Measurements from ENCODE around the gene HHIP.

Gene HHIP

GRCh38 chr4:144627663-144628076 lies 18.3 kb upstream of the HHIP start:
- no peak for DNase-seq (ENCODE audit: low read depth)
- no peak overlapping the region for H3K4me3 ChIP-seq (ENCODE audit: low read depth, low read length)
- TF ChIP-seq, protein P1, sequence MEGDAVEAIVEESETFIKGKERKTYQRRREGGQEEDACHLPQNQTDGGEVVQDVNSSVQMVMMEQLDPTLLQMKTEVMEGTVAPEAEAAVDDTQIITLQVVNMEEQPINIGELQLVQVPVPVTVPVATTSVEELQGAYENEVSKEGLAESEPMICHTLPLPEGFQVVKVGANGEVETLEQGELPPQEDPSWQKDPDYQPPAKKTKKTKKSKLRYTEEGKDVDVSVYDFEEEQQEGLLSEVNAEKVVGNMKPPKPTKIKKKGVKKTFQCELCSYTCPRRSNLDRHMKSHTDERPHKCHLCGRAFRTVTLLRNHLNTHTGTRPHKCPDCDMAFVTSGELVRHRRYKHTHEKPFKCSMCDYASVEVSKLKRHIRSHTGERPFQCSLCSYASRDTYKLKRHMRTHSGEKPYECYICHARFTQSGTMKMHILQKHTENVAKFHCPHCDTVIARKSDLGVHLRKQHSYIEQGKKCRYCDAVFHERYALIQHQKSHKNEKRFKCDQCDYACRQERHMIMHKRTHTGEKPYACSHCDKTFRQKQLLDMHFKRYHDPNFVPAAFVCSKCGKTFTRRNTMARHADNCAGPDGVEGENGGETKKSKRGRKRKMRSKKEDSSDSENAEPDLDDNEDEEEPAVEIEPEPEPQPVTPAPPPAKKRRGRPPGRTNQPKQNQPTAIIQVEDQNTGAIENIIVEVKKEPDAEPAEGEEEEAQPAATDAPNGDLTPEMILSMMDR (IDR thresholded peaks at IDR 0.05; ENCODE audit: control insufficient read depth, extremely low read depth, insufficient read depth): no peak

DNA sequence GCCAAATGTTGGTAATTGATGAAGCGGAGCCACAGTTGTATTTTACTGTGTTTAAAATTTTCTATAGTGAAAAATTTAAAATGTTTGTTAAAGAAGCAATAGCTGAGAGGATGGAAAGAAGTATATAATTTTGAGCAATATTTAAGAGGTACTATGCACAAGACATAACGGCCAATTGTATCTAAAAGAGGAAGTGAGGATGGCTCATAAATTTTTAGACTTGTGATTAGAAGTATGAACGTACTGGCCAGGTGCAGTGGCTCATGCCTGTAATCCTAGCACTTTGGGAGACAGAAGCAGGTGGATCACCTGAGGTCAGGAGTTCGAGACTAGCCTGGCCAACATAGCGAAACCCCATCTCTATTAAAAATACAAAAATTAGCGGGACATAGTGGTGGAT lies 12.7 kb upstream of the HHIP start:
- no peak overlapping the region for H3K4me3 ChIP-seq (ENCODE audit: low read depth, low read length)
- no peak for DNase-seq (ENCODE audit: low read depth)
- TF ChIP-seq, protein P1 (IDR thresholded peaks at IDR 0.05; ENCODE audit: control insufficient read depth, extremely low read depth, insufficient read depth): no peak

- no peak overlapping the region for H3K4me3 ChIP-seq (ENCODE audit: low read depth, low read length)
- no peak for DNase-seq (ENCODE audit: low read depth)
- TF ChIP-seq, protein P1 (IDR thresholded peaks at IDR 0.05; ENCODE audit: control insufficient read depth, extremely low read depth, insufficient read depth): no peak
Observed at GRCh38 chr4:144634978-144635747, 10.8 kb upstream of the HHIP start.

GRCh38 chr4:144644368-144645101 lies 1.4 kb upstream of the HHIP start:
- DNase-seq (ENCODE audit: low read depth): no peak
- TF ChIP-seq, protein P1 (IDR thresholded peaks at IDR 0.05; ENCODE audit: control insufficient read depth, extremely low read depth, insufficient read depth): no peak
- H3K4me3 ChIP-seq (ENCODE audit: low read depth, low read length): no peak overlapping the region

GRCh38 chr4:144645102-144645630 lies 790 bp upstream of the HHIP start:
- H3K4me3 ChIP-seq (ENCODE audit: low read depth, low read length): no peak overlapping the region
- DNase-seq (ENCODE audit: low read depth): no peak

DNA sequence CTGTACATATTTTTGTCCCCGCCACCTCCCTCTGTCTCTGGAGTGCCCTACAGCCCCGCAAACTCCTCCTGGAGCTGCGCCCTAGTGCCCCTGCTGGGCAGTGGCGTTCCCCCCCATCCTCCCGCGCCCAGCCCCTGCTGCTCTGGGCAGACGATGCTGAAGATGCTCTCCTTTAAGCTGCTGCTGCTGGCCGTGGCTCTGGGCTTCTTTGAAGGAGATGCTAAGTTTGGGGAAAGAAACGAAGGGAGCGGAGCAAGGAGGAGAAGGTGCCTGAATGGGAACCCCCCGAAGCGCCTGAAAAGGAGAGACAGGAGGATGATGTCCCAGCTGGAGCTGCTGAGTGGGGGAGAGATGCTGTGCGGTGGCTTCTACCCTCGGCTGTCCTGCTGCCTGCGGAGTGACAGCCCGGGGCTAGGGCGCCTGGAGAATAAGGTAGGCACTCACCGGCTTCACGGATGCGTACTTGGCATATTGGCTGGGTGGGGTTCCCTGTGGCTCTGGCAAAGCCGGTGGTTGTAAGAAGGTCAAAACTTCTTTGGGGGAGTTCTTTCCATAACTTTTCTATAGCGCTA lies 653 bp downstream of the HHIP start:
- DNase-seq (ENCODE audit: low read depth): no peak
- TF ChIP-seq, protein P1 (IDR thresholded peaks at IDR 0.05; ENCODE audit: control insufficient read depth, extremely low read depth, insufficient read depth): no peak
- no peak overlapping the region for H3K4me3 ChIP-seq (ENCODE audit: low read depth, low read length)

More at GRCh38 chr4:144645102-144645630, 790 bp upstream of the HHIP start:
- TF ChIP-seq, protein P1 (IDR thresholded peaks at IDR 0.05; ENCODE audit: control insufficient read depth, extremely low read depth, insufficient read depth): no peak
